ENCODE results near the gene ZNF821. TPM values are rescaled to one million over a fixed set of nuclear protein-coding genes. Genes with fewer than 3 reads are reported as not detected.
A peak's percentile ranks its signal among the peaks of the same experiment; 100 is the strongest.

ZNF821 gene
- total RNA-seq, 1 experiment from 2014 or later = 4.9 TPM

GRCh38 chr16:71895679-71896365, 11.8 kb upstream of the ZNF821 start:
- DNase-seq (ENCODE audit: low read depth, low spot score) = no peak
- no peaks in the 10 kb centered on the region for H3K27me3 ChIP-seq (ENCODE audit: insufficient read depth, low read length)
- H3K4me1 ChIP-seq (ENCODE audit: control insufficient read depth in 1 of 2, insufficient read depth in 2 of 2, low read length in 2 of 2) = peaks cover 20 to 23% of the 10 kb centered on the region in 2 experiments
- H3K79me2 ChIP-seq (ENCODE audit: insufficient read depth, low read length) = peaks cover 55% of the 10 kb centered on the region
- TF ChIP-seq ZNF274 (IDR thresholded peaks at IDR 0.05; ENCODE audit: low read depth, low read length) = no peak
- TF ChIP-seq REST (IDR thresholded peaks at IDR 0.05; ENCODE audit: low read depth) = no peak
- TF ChIP-seq ZFX (IDR thresholded peaks at IDR 0.05) = peak; percentile 78
- TF ChIP-seq RAD21 (IDR thresholded peaks at IDR 0.05; ENCODE audit: low read depth) = no peak
- H3K9ac ChIP-seq (ENCODE audit: low read length) = peak overlapping the region; percentile 99
- ChIA-PET POLR2A (interaction anchor here (0.8 to 0.9 kb wide), 2 partner anchors 12 to 14 kb away, joined by 4 read pairs; partner anchors contain the start of gene ZNF821), CTCF (no interaction called here), RAD21 (ENCODE audit: low non-redundant PET in 1 of 2, low total read pairs in 2 of 2, uncharacterized antibody in 2 of 2, unreplicated experiment in 2 of 2) (no interaction called here)
- H3K9me2 ChIP-seq (ENCODE audit: insufficient read depth) = no peaks in the 10 kb centered on the region
- peaks cover 0 to 4% of the 10 kb centered on the region in 2 experiments; a peak in 1 of 4 replicates for H3K36me3 ChIP-seq (ENCODE audit: control insufficient read depth in 1 of 2, insufficient read depth in 2 of 2, low read length in 2 of 2)
- intact Hi-C loops (cut with micrococcal nuclease) = loop anchor here (2.0 kb wide), 1 partner anchor 87 kb away; the partner anchor contains the start of gene AP1G1
- no peaks in the 10 kb centered on the region for H3K9me3 ChIP-seq (ENCODE audit: control insufficient read depth in 1 of 2, insufficient read depth in 1 of 2, low read depth in 1 of 2, low read length in 2 of 2)
- H4K20me1 ChIP-seq (ENCODE audit: insufficient read depth) = peaks cover 4% of the 10 kb centered on the region; the same call in 1 of the 2 replicates
- ATAC-seq = peak; percentile 43
- H3K4me3 ChIP-seq (replicated peaks in 1 of 2; ENCODE audit: low read depth in 1 of 2, low read length in 2 of 2) = peak overlapping the region; percentile 96 to 97
- H3K4me2 ChIP-seq (ENCODE audit: low read length) = peak overlapping the region; percentile 83
- TSS peak; percentile 63 for BruUV-seq (replicated peaks)
- H2AFZ ChIP-seq (ENCODE audit: low read depth, low read length, poor library complexity, severe bottlenecking) = no peak overlapping the region
- peak overlapping the region; percentile 94 for H3K27ac ChIP-seq (ENCODE audit: low read depth, low read length)
